Fibroblast of lung (primary cell): ENCODE measurements around the gene GRK4.
"Not testable (repeated sequence)": the region's sequence is repeated elsewhere in the genome, so short reads cannot be mapped to it uniquely, and the experiment has no call there.

Experiments
- CTCF ChIP-seq, 2 donors: IDR thresholded peaks in 1 of 2; conservative IDR thresholded peaks in 1 of 2; 1 replicate in 1 of 2; 2 replicates in 1 of 2; pipeline ENCODE4 v1.5.1; 2011 to 2012; ENCODE audit warnings: low read length in 2 of 2, control low read depth in 1 of 2, inconsistent platforms in 1 of 2, low read depth in 1 of 2, mild to moderate bottlenecking in 1 of 2
- EZH2 ChIP-seq: IDR thresholded peaks from 2 replicates; pipeline ENCODE4 v1.5.1; 2012; ENCODE audit warnings: low read length, control low read depth, mild to moderate bottlenecking; ENCODE audit errors: missing control alignments

GRCh38 chr4:2945619-2946604 is 17.5 kb upstream of the GRK4 start:
- TF ChIP-seq CTCF (conservative IDR thresholded peaks at IDR 0.05 in 1 of 2, IDR thresholded peaks at IDR 0.05 in 1 of 2; ENCODE audit: low read depth in 1 of 2, low read length in 2 of 2); EZH2: not testable (repeated sequence)
